ENCODE results near the gene CRIM1. TPM values are rescaled to one million over a fixed set of nuclear protein-coding genes. Genes with fewer than 3 reads are reported as not detected.

Gene CRIM1
- total and polyA plus RNA-seq, 4 donors, result 24.3 to 119 (median 58.4) TPM

GRCh38 chr2:36329746-36330472, 25.7 kb upstream of the CRIM1 start:
- Histone ChIP-seq H3K36me3 (ENCODE audit: control insufficient read depth in 4 of 4, insufficient read depth in 4 of 4, low read length in 4 of 4) (no peaks in the 10 kb centered on the region), H3K4me3 (no peak overlapping the region), H3K9me3 (ENCODE audit: control insufficient read depth in 4 of 4, insufficient read depth in 3 of 4, low read length in 3 of 4) (no peaks in the 10 kb centered on the region), H3K9ac (ENCODE audit: insufficient read depth in 1 of 2, low read length in 2 of 2) (no peak overlapping the region), H3K27me3 (ENCODE audit: control insufficient read depth in 3 of 3, insufficient read depth in 3 of 3, low read length in 2 of 3) (no peaks in the 10 kb centered on the region), H3K4me1 (ENCODE audit: control insufficient read depth in 5 of 5, insufficient read depth in 5 of 5, low read length in 5 of 5) (peaks cover 0 to 17% (median 0%) of the 10 kb centered on the region in 5 donors), H3K27ac (ENCODE audit: low read depth in 1 of 2, low read length in 1 of 2) (no peak overlapping the region)
- no peak for ATAC-seq (ENCODE audit: insufficient read depth, low FRiP score)
- peak in 2 of 3 donors; percentile 60 to 71 for DNase-seq
- WGBS, 2 donors, result 70 to 87% methylated on average over 4 of the region's 4 CpGs
- no peak for TF ChIP-seq CTCF (IDR thresholded peaks at IDR 0.05; ENCODE audit: control extremely low read depth, extremely low read depth)

- Histone ChIP-seq H3K4me1 (ENCODE audit: control insufficient read depth in 5 of 5, insufficient read depth in 5 of 5, low read length in 5 of 5) (peaks cover 0 to 17% (median 0%) of the 10 kb centered on the region in 5 donors), H3K27ac (ENCODE audit: low read depth in 1 of 2, low read length in 1 of 2) (no peak overlapping the region), H3K9me3 (ENCODE audit: control insufficient read depth in 4 of 4, insufficient read depth in 3 of 4, low read length in 3 of 4) (no peaks in the 10 kb centered on the region), H3K36me3 (ENCODE audit: control insufficient read depth in 4 of 4, insufficient read depth in 4 of 4, low read length in 4 of 4) (no peaks in the 10 kb centered on the region), H3K9ac (ENCODE audit: insufficient read depth in 1 of 2, low read length in 2 of 2) (no peak overlapping the region), H3K4me3 (no peak overlapping the region), H3K27me3 (ENCODE audit: control insufficient read depth in 3 of 3, insufficient read depth in 3 of 3, low read length in 2 of 3) (no peaks in the 10 kb centered on the region)
- DNase-seq (peak in 2 of 3 donors; percentile 31 to 41), ATAC-seq (ENCODE audit: insufficient read depth, low FRiP score) (no peak)
- WGBS, 2 donors, result 81 to 89% methylated on average over 3 of the region's 3 CpGs
- no peak for TF ChIP-seq CTCF (IDR thresholded peaks at IDR 0.05; ENCODE audit: control extremely low read depth, extremely low read depth)
Observed at GRCh38 chr2:36330473-36331395, 24.8 kb upstream of the CRIM1 start.

- no peaks in the 10 kb centered on the region for H3K9me3 ChIP-seq (ENCODE audit: control insufficient read depth in 4 of 4, insufficient read depth in 3 of 4, low read length in 3 of 4)
- 65 to 71% methylated on average over 4 of the region's 4 CpGs for WGBS, 2 donors
- no peak for DNase-seq
- no peak for TF ChIP-seq CTCF (IDR thresholded peaks at IDR 0.05; ENCODE audit: control extremely low read depth, extremely low read depth)
- no peak overlapping the region for H3K27ac ChIP-seq (ENCODE audit: low read depth in 1 of 2, low read length in 1 of 2)
- peaks cover 0 to 17% (median 0%) of the 10 kb centered on the region in 5 donors for H3K4me1 ChIP-seq (ENCODE audit: control insufficient read depth in 5 of 5, insufficient read depth in 5 of 5, low read length in 5 of 5)
- no peaks in the 10 kb centered on the region for H3K36me3 ChIP-seq (ENCODE audit: control insufficient read depth in 4 of 4, insufficient read depth in 4 of 4, low read length in 4 of 4)
- H3K9ac ChIP-seq (ENCODE audit: insufficient read depth in 1 of 2, low read length in 2 of 2), result no peak overlapping the region
- ATAC-seq (ENCODE audit: insufficient read depth, low FRiP score), result no peak
- H3K4me3 ChIP-seq, result no peak overlapping the region
- no peaks in the 10 kb centered on the region for H3K27me3 ChIP-seq (ENCODE audit: control insufficient read depth in 3 of 3, insufficient read depth in 3 of 3, low read length in 2 of 3)
Observed at GRCh38 chr2:36333350-36334012, 22.1 kb upstream of the CRIM1 start.

Data from lung (tissue), 12 donors.